Smooth muscle cell (in vitro differentiated cells): ENCODE measurements around the gene RAI14. TPM values are rescaled to one million over a fixed set of nuclear protein-coding genes. Genes with fewer than 3 reads are reported as not detected.

Experiments used
- DNase-seq: peaks from one replicate; lab custom pipeline; 2025; ENCODE audit not compliant: unreplicated experiment; lab: John Stamatoyannopoulos, UW
- H2AFZ ChIP-seq: fragments of 200-600 bp; sonication (generic); 2 replicates; pipeline ENCODE4 v1.6.0; 2016; ENCODE audit warnings: antibody characterized with exemption, low read depth, mild to moderate bottlenecking
- H3F3A ChIP-seq: fragments of 200-600 bp; sonication (generic); 2 replicates; pipeline ENCODE4 v1.6.0; 2017; ENCODE audit warnings: antibody characterized with exemption, low read depth
- H3K27ac ChIP-seq: fragments of 200-600 bp; sonication (generic); 2 replicates; pipeline ENCODE4 v1.5.1; 2016; ENCODE audit warnings: low read depth, mild to moderate bottlenecking
- H3K27me3 ChIP-seq: fragments of 200-600 bp; sonication (generic); 2 replicates; pipeline ENCODE4 v1.6.1; 2016; ENCODE audit warnings: low read depth, mild to moderate bottlenecking
- H3K36me3 ChIP-seq: fragments of 200-600 bp; sonication (generic); 2 replicates; pipeline ENCODE4 v1.5.1; 2016; ENCODE audit warnings: low read depth
- H3K4me1 ChIP-seq: fragments of 200-600 bp; sonication (generic); 2 replicates; pipeline ENCODE4 v1.5.1; 2016; ENCODE audit warnings: low read depth
- H3K4me2 ChIP-seq: fragments of 200-600 bp; sonication (generic); 2 replicates; pipeline ENCODE4 v1.6.0; 2016; ENCODE audit warnings: mild to moderate bottlenecking
- H3K4me3 ChIP-seq: fragments of 200-600 bp; sonication (generic); 2 replicates; pipeline ENCODE4 v1.5.1; 2016; ENCODE audit warnings: mild to moderate bottlenecking
- H3K79me2 ChIP-seq: fragments of 200-600 bp; sonication (generic); 2 replicates; pipeline ENCODE4 v1.6.0; 2016; ENCODE audit warnings: low read depth, mild to moderate bottlenecking
- H3K9ac ChIP-seq: fragments of 200-600 bp; sonication (generic); 2 replicates; pipeline ENCODE4 v1.6.0; 2016; ENCODE audit warnings: low read depth
- H3K9me3 ChIP-seq: fragments of 200-600 bp; sonication (generic); replicated peaks from 2 replicates; pipeline ENCODE4 v1.5.1; 2016; ENCODE audit warnings: low read depth
- H4K20me1 ChIP-seq: fragments of 200-600 bp; sonication (generic); 2 replicates; pipeline ENCODE4 v1.6.0; 2016; ENCODE audit warnings: low read depth
- WGBS: methylation state at CpG from one replicate; pipeline ENCODE4 v1.1.7; 2016; ENCODE audit warnings: low lambda C conversion rate; 5-methylcytosine and 5-hydroxymethylcytosine counted together
- polyA plus RNA-seq: library from polyadenylated mRNA; unstranded; fragments of >200 nt; fragmentation: Nextera tagmentation; extraction: Ambion mirVana; gene quantifications from 2 replicates; pipeline ENCODE4 v1.2.1, GENCODE V29; 2016
- total RNA-seq: library from RNA; depleted of rRNA; stranded (reverse); fragments of >200 nt; gene quantifications from 2 replicates; pipeline ENCODE4 v1.2.3, GENCODE V29; 2014
- TF ChIP-seq, protein P1 (sequence below): fragments of 200-600 bp; sonication (generic); IDR thresholded peaks from 2 replicates; pipeline ENCODE4 v1.5.1; 2017; ENCODE audit warnings: borderline replicate concordance, mild to moderate bottlenecking, antibody characterized with exemption; ENCODE audit not compliant: insufficient read depth, poor library complexity, severe bottlenecking

The RAI14 gene
- total and polyA plus RNA-seq, 2 experiments from 2014 or later: 111 to 209 TPM

- no peaks in the 10 kb centered on the region for H4K20me1 ChIP-seq
- H3K9ac ChIP-seq: peak overlapping the region; percentile 65
- H3K27me3 ChIP-seq: no peaks in the 10 kb centered on the region
- no peaks in the 10 kb centered on the region for H3K36me3 ChIP-seq
- TF ChIP-seq, protein P1, sequence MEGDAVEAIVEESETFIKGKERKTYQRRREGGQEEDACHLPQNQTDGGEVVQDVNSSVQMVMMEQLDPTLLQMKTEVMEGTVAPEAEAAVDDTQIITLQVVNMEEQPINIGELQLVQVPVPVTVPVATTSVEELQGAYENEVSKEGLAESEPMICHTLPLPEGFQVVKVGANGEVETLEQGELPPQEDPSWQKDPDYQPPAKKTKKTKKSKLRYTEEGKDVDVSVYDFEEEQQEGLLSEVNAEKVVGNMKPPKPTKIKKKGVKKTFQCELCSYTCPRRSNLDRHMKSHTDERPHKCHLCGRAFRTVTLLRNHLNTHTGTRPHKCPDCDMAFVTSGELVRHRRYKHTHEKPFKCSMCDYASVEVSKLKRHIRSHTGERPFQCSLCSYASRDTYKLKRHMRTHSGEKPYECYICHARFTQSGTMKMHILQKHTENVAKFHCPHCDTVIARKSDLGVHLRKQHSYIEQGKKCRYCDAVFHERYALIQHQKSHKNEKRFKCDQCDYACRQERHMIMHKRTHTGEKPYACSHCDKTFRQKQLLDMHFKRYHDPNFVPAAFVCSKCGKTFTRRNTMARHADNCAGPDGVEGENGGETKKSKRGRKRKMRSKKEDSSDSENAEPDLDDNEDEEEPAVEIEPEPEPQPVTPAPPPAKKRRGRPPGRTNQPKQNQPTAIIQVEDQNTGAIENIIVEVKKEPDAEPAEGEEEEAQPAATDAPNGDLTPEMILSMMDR: no peak
- 88% methylated on average over 3 of the region's 3 CpGs for WGBS
- peaks cover 14% of the 10 kb centered on the region for H3F3A ChIP-seq
- peak overlapping the region; percentile 91 for H3K27ac ChIP-seq
- no peak for DNase-seq
- no peaks in the 10 kb centered on the region for H3K9me3 ChIP-seq
- H3K4me2 ChIP-seq: peak overlapping the region; percentile 53
- H3K79me2 ChIP-seq: no peaks in the 10 kb centered on the region
- H3K4me1 ChIP-seq: no peaks in the 10 kb centered on the region
- no peak overlapping the region for H3K4me3 ChIP-seq
- H2AFZ ChIP-seq: peak overlapping the region; percentile 26
Observed at GRCh38 chr5:34628373-34628772, 27.8 kb upstream of the RAI14 start.

DNA sequence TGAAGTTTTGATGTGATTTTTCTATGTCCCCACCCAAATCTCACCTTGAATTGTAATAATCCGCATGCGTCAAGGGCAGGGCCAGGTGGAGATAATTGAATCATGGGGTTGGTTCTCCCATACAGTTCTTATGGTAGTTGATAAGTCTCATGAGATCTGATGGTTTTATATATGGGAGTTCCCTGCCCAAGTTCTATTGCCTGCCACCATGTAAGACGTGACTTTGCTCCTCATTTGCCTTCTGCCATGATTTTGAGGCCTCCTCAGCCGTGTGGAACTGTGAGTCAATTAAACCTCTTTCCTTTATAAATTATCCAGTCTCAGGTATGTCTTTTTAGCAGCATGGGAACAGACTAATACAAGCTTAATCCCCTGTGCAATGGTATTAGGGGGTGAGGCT, 25.5 kb upstream of the RAI14 start:
- Histone ChIP-seq H3K4me3 (no peak overlapping the region), H3K4me2 (no peak overlapping the region), H3K79me2 (no peaks in the 10 kb centered on the region), H3F3A (peaks cover 14% of the 10 kb centered on the region), H3K4me1 (no peaks in the 10 kb centered on the region), H3K27ac (no peak overlapping the region), H2AFZ (no peak overlapping the region), H3K9ac (no peak overlapping the region), H3K9me3 (no peaks in the 10 kb centered on the region), H3K36me3 (no peaks in the 10 kb centered on the region), H3K27me3 (no peaks in the 10 kb centered on the region), H4K20me1 (no peaks in the 10 kb centered on the region)
- 82% methylated on average over 4 of the region's 4 CpGs for WGBS
- TF ChIP-seq, protein P1: no peak
- no peak for DNase-seq

DNA sequence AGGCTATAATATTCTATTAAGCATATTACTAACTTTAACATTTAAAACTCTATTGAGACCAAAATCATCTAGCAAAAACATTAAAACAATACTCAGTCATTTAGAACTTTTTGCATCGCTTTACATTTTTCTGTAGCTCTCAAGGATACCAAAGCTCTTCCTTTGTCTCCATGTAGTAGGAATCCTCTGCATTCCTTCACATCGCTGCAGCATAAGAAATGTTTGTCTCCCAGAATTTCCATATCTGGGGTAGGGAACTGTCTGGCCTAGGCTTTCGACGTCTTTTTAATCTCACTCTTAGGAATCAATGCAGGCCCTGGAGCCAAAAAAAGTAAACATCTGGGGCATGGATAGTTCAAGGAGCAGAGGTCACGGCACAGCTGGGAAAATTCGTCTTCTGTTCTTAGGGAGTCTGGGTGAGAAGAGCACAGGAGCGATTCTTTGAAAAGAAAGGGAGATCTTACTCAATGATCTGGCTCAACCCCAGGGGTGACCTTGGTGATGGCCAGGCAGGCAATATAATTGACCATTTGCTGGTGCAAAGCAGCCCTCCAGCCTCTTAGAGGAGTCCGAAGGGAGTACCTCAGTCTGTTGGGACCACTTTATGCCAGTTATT, 23.2 kb upstream of the RAI14 start:
- WGBS: 63% methylated on average over 8 of the region's 8 CpGs
- Histone ChIP-seq H3F3A (peaks cover 6% of the 10 kb centered on the region), H3K27ac (no peak overlapping the region), H3K4me3 (no peak overlapping the region), H3K9me3 (no peaks in the 10 kb centered on the region), H3K4me2 (no peak overlapping the region), H3K4me1 (no peaks in the 10 kb centered on the region), H3K27me3 (no peaks in the 10 kb centered on the region), H4K20me1 (no peaks in the 10 kb centered on the region), H3K79me2 (no peaks in the 10 kb centered on the region), H3K36me3 (no peaks in the 10 kb centered on the region), H2AFZ (peak overlapping the region; percentile 55), H3K9ac (no peak overlapping the region)
- DNase-seq: no peak
- TF ChIP-seq, protein P1: no peak
